HL-60/S4 treated with retinoic acid at 250 ng/mL for 4 days and 3 days (cell line): Measurements from ENCODE around the gene FUCA1.
"Not testable (repeated sequence)": the region's sequence is repeated elsewhere in the genome, so short reads cannot be mapped to it uniquely, and the experiment has no call there.

Source experiments
- in situ Hi-C: fragments of 300-500 bp; cut with MboI; formaldehyde crosslinking; loops from 2 replicates; pipeline ENCODE4 v1.7.0; 2022; ENCODE audit warnings: low sequenced_read_pairs

Gene FUCA1

DNA sequence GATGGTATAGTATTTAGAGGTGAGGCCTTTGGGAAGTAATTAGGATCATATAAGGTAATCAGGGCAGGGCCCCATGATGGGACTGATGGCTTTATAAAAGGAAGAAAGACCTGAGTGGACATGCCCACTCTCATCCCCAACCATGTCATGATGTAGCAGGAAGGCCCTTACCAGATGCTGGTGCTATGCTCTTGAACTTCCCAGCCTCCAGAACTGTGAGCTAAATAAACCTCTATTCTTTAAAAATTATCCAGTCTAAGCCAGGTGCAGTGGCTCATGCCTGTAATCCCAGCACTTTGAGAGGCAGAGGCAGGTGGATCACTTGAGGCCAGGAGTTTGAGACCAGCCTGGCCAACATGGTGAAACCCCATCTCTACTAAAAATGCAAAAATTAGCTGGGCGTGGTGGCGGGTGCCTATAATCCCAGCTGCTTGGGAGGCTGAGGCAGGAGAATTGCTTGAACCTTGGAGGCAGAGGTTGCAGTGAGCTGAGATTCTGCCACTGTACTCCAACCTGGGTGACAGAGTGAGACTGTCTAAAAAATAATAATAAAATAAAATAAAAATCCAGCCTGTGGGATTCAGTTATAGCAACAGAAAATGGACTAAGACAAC is 20.5 kb downstream of the FUCA1 start:
- in situ Hi-C loops, result not testable (repeated sequence)

- in situ Hi-C loops, result no loop called here
Measured at GRCh38 chr1:23845163-23845562, 22.9 kb downstream of the FUCA1 start.

- in situ Hi-C loops, result no loop called here
Measured at GRCh38 chr1:23843644-23844043, 24.4 kb downstream of the FUCA1 start.

DNA sequence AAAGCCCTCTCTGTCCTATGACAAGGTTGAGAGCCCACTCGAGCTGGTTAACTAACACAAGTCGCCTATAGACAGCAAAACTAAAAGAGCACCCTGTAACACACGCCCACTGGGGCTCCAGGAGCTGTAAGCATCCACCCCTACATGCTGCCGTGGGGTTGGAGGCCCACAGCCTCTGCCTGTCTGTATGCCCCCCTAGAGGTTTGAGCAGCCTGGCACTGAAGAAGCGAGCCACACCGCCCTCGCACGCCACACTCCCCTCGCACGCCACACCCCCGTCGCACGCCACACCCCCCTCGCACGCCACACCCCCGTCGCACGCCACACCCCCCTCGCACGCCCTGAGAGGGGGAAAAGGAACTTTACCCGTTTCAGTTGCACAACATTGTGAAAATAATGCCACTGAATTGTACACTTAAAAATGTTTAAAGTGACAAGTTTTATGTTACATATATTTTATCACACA is 29.7 kb downstream of the FUCA1 start:
- in situ Hi-C loops, result no loop called here

- in situ Hi-C loops, result no loop called here
Measured at GRCh38 chr1:23837908-23838307, 30.2 kb downstream of the FUCA1 start.

DNA sequence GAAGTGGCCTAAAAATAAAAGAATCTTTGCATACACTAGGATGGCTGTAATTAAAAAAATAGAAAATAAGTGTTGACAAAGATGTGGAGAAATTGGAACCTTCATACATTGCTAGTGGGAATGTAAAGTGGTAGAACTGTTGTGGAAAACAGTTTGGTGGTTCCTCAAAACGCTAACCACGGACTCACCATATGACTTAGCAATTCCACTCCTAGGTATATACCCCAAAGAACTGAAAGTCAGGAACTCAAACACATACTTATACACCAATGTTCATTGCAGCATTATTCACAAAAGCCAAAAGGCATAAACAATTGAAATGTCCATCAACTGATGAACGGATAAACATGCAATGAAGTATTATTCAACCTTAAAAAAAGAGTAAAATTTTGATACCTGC is 32.1 kb downstream of the FUCA1 start:
- in situ Hi-C loops, result no loop called here

DNA sequence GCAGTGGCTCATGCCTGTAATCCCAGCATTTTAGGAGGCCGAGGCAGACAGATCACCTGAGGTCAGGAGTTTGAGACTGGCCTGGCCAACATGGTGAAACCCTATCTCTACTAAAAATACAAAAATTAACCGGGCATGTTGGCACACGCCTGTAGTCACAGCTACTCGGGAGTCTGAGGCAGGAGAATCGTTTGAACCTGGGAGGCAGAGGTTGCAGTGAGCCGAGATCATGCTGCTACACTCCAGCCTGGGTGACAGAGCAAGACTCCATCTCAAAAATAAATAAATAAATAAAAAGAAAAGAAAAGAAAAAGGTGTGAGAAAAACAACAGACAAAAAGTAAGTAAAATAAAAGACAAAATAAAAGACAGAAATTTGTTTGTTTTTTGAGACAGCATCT is 33.9 kb downstream of the FUCA1 start:
- in situ Hi-C loops, result not testable (repeated sequence)

- in situ Hi-C loops, result no loop called here
Measured at GRCh38 chr1:23827717-23828116, 40.4 kb downstream of the FUCA1 start.

- in situ Hi-C loops, result not testable (repeated sequence)
Measured at GRCh38 chr1:23826590-23826989, 41.5 kb downstream of the FUCA1 start.

DNA sequence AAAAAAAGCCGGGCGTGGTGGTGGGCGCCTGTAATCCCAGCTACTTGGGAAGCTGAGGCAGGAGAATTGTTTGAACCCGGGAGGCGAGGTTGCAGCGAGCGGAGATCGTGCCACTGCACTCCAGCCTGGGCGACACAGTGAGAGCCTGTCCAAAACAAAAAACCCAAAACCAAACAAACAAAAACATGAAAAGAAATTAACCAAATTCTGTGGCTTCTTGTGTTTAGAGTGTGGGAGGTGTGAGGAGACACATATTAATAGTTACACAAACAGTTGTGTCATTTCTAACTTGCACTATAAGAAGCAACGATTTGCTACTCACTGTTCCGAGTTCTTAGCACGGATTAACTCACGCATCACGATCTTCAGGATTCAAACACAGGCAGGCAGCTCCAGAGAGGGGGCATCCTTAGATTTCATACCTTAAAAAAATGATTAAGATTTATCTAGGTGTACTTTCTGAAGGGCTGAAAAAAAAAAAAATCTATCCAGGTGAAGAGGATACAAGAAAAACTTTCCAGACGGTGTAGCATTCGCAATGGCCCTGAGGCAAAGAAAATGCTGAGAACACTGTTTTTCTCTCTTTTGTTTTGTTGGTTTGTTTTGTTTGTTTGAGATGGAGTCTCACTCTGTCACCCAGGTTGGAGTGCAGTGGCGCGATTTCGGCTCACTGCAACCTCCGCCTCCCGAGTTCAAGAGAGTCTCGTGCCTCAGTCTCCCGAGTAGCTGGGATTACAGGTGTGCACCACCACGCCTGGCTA is 42.1 kb downstream of the FUCA1 start:
- in situ Hi-C loops, result no loop called here

- in situ Hi-C loops, result no loop called here
Measured at GRCh38 chr1:23825076-23825761, 42.9 kb downstream of the FUCA1 start, which contains the start of gene HMGCL. Gene HMGCL, minus strand, starts transcription at chr1:23825429. Its CDS starts 14 bp downstream, at chr1:23825415.

DNA sequence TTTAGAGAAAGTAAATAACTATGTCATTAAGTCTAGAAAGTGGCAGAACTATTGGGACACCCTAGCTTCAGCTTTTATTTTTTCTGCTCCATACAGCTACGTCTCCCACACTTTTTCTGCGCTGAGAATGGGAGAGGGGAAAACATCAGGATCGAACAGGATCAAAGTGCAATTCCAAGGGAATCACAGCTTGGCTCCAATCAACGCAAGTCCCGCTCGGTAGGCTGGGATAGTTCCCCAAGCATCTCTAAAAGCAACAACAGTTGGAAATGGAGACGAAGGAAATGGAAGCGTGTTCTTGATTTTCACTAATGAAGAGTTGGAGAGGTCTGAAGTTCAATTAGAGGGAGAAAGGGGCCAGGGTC is 43.4 kb downstream of the FUCA1 start:
- in situ Hi-C loops, result no loop called here

- in situ Hi-C loops, result no loop called here
Measured at GRCh38 chr1:23823767-23824166, 44.3 kb downstream of the FUCA1 start.

- in situ Hi-C loops, result no loop called here
Measured at GRCh38 chr1:23817633-23818032, 50.5 kb downstream of the FUCA1 start.

DNA sequence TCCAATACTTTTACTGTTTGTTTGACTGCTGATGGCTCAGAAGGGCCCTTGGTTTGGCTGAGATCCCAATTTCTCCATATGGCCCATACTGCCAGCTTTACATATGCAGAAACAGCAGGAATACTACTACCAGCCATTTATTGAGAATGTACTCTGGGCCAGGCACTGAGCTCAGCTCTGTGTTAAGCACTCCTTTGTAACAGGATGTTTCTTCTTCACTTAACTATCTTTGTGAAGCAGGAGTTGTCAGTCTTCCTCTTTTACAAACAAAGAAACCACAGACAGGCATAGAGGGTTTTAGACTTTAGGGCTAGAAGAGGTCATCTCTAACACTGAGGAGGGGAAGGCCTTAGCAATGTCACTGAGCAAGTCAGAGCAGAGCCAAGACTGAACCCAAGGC is 51.2 kb downstream of the FUCA1 start:
- in situ Hi-C loops, result no loop called here

GRCh38 chr1:23816361-23816760 is 51.7 kb downstream of the FUCA1 start:
- in situ Hi-C loops, result no loop called here

DNA sequence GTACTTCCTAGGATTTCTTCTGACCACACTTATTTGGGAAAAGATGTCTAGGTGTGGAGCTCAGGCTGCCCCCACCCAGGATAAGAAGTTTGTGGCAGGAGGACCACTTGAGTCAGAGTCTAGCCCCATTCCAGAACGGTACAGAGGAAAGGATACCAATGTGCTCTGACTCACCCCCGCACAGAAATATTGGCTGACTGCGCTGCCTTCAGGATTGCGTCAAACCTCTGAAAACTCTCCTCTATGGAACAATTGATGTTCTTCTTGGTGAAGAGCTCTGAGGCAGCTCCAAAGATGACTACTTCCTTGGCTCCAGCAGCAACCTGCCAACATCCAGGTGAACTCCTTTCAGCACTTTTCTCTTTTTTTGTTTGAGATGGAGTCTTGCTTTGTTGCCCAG is 54.1 kb downstream of the FUCA1 start:
- in situ Hi-C loops, result no loop called here

GRCh38 chr1:23810818-23811540 is 57.1 kb downstream of the FUCA1 start:
- in situ Hi-C loops, result no loop called here

DNA sequence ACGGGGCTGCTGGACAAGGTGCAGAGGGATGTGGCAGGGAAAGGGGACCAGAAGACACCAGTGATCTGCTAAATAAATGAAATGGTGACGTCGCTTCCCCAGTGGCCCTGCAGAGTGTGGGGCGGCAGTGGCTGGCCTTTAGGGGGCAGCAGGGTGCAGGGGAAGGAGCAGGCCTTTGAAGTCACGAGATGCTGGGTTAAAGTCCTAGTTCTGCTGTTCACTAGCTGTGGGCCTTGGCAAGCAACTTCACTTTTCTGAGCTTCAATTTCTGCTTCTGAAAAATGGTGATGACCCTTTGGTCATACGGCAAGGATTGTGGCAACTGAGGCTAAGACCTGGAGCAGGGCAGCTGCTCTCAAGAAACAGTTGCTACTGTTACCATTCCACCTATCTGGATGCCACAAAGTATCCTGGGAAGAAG is 58.3 kb downstream of the FUCA1 start:
- in situ Hi-C loops, result loop anchor here (5.0 to 10.0 kb wide), 2 partner anchors 53 to 105 kb away; partner anchors contain the start of gene CNR2

DNA sequence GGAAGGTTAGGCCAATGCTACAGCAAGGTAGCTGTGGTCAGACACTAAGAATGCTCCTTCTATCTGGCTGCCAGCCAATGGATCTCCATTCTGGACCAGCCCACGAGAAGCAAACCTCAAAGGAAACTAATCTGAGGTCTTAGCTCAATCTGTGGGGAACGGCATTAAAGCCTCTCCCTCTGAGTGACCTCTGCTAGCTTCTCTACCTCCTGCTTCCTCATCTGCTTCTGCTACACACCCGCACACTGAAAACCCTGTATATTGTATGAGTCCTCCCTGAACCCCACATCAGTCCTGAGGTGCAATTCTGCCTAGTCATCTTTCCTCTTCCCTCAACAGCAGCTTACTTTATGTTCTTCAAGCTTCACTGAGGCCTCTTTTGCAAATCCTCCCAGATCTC is 60.6 kb downstream of the FUCA1 start:
- in situ Hi-C loops, result loop anchor here (5.0 to 10.0 kb wide), 2 partner anchors 55 to 107 kb away; partner anchors contain the start of gene CNR2

DNA sequence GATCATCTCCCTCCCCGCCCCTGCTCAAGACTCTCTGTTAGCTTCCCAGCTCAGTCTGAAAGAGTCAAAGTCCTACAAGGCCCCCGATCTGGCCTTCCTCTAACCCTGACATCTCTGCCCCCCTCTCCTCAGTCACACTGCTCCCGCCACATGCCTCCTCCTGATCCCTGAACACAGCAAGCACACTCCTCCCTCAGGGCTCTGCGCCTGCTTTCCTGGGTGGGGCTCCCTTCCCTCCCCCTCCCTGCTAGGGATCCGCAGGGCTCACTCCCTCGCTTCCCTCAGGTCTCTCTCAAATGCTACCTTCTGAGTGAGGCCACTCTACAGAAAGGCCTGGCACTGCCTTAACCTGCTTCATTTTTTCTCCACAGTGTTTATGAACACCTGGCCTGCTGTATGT is 61.8 kb downstream of the FUCA1 start:
- in situ Hi-C loops, result loop anchor here (5.0 to 10.0 kb wide), 2 partner anchors 56 to 109 kb away; partner anchors contain the start of gene CNR2
